Spleen (tissue), 11 donors: ENCODE data around the gene BNIPL. TPM values are rescaled to one million over a fixed set of nuclear protein-coding genes. Genes with fewer than 3 reads are reported as not detected.

Experiments
- DNase-seq: peaks from one replicate; pipeline ENCODE4 v3.0.0-alpha.2; 2020
- H3K27ac ChIP-seq, 8 donors: fragments of 200-600 bp; sonication (generic) in 7 of 8; 1 replicate in 4 of 8; 2 replicates in 4 of 8; pipeline versions ENCODE4 v1.5.0 to v1.8.0; 2016 to 2021; ENCODE audit warnings: inconsistent platforms in 4 of 8, mild to moderate bottlenecking in 4 of 8, moderate library complexity in 1 of 8
- H3K27me3 ChIP-seq, 7 donors: fragments of 200-600 bp; sonication (generic) in 6 of 7; replicated peaks in 1 of 7; 1 replicate in 4 of 7; 2 replicates in 3 of 7; pipeline versions ENCODE4 v1.5.0 to v1.8.0; 2016 to 2021; ENCODE audit warnings: inconsistent platforms in 3 of 7, mild to moderate bottlenecking in 1 of 7
- H3K36me3 ChIP-seq, 6 donors: fragments of 200-600 bp; sonication (generic) in 5 of 6; 1 replicate in 4 of 6; 2 replicates in 2 of 6; pipeline versions ENCODE4 v1.5.0 to v1.8.0; 2016 to 2021; ENCODE audit warnings: inconsistent platforms in 2 of 6
- H3K4me1 ChIP-seq, 6 donors: fragments of 200-600 bp; sonication (generic) in 5 of 6; 1 replicate in 3 of 6; 2 replicates in 3 of 6; pipeline versions ENCODE4 v1.5.0 to v1.8.0; 2016 to 2021; ENCODE audit warnings: inconsistent platforms in 3 of 6
- H3K4me3 ChIP-seq, 8 donors: fragments of 200-600 bp; sonication (generic) in 7 of 8; 1 replicate in 4 of 8; 2 replicates in 4 of 8; pipeline versions ENCODE4 v1.5.0 to v1.8.0; 2016 to 2021; ENCODE audit warnings: inconsistent platforms in 4 of 8, mild to moderate bottlenecking in 4 of 8, moderate library complexity in 2 of 8
- H3K9me3 ChIP-seq, 8 donors: fragments of 200-600 bp; sonication (generic) in 7 of 8; 1 replicate in 4 of 8; 2 replicates in 4 of 8; pipeline versions ENCODE4 v1.5.0 to v1.8.0; 2016 to 2021; ENCODE audit warnings: inconsistent platforms in 4 of 8
- CTCF ChIP-seq, 11 experiments: fragments of 200-600 bp in 7 of 11; fragments of 450-650 bp in 4 of 11; sonication (generic) in 4 of 11; IDR thresholded peaks in 8 of 11; conservative IDR thresholded peaks in 3 of 11; 1 replicate in 7 of 11; 2 replicates in 4 of 11; pipeline versions ENCODE4 v1.4.0 to v1.8.0; 2016 to 2021; ENCODE audit warnings: antibody characterized with exemption in 11 of 11, inconsistent platforms in 4 of 11, mild to moderate bottlenecking in 1 of 11
- POLR2A ChIP-seq, 3 donors: fragments of 450-650 bp; IDR thresholded peaks; one replicate each; pipeline ENCODE4 v1.5.1; 2017; ENCODE audit warnings: antibody characterized with exemption in 3 of 3, mild to moderate bottlenecking in 1 of 3
- POLR2AphosphoS5 ChIP-seq, 3 donors: sonication (generic); formaldehyde crosslinking; IDR thresholded peaks; one replicate each; pipeline ENCODE4 v1.5.1; 2017; ENCODE audit warnings: antibody characterized with exemption in 3 of 3
- WGBS, 5 donors: extraction: QIAGEN DNeasy Blood & Tissue Kit in 3 of 5; methylation state at CpG; one replicate each; pipeline versions ENCODE4 v1.1.5 to v1.1.7; 2013 to 2018; 5-methylcytosine and 5-hydroxymethylcytosine counted together
- intact Hi-C: fragments of 100-400 bp; cut with DNase I; formaldehyde crosslinking; loops from one replicate; pipeline ENCODE4 v1.15.0; 2023; ENCODE audit warnings: low total_unique reads
- polyA plus RNA-seq, 3 donors: library from polyadenylated mRNA; stranded (reverse); fragments of 200-250 nt; gene quantifications; one replicate each; pipeline ENCODE4 v1.2.1, GENCODE V29; 2013
- total RNA-seq, 7 donors: library from RNA; depleted of rRNA in 3 of 7; stranded (reverse); fragments of >200 nt in 3 of 7; fragmentation: NEBNext Ultra II Directional in 4 of 7; extraction: Animal tissue kit (Norgen Biotek cat#: 25700) in 4 of 7; gene quantifications; one replicate each; pipeline versions ENCODE4 v1.1.0 to v1.2.1, GENCODE V29; 2016 to 2021
- donor health status: healthy with polysubstance abuse.
- donor health status: DM: no; HTN: no; CAD: no; lungs with moderate emphysema.
- donor health status: DM: no; HTN: no; CAD: no.
- donor health status: Bipolar disorder and iron deficiency.
- donor health status: healthy.
- donor health status: DM: no; HTN: no; CAD: no.
- donor health status: DM: yes; HTN: yes; CAD: no.

Gene BNIPL
- total and polyA plus RNA-seq, 10 donors: 0.33 to 1.4 (median 0.72) TPM

- DNase-seq: no peak
- no peaks in the 10 kb centered on the region for H3K27me3 ChIP-seq
- intact Hi-C loops: no loop called here
- H3K9me3 ChIP-seq: no peaks in the 10 kb centered on the region
- peak overlapping the region in 4 of 8 donors; percentile 10 to 99 (median 88) for H3K27ac ChIP-seq
- H3K36me3 ChIP-seq: peaks cover 15 to 49% (median 33%) of the 10 kb centered on the region in 6 donors
- H3K4me3 ChIP-seq: no peak overlapping the region
- H3K4me1 ChIP-seq: peaks cover 6 to 78% (median 39%) of the 10 kb centered on the region in 6 donors
- 87 to 94% (median 91%) methylated on average over 5 of the region's 5 CpGs for WGBS, 5 donors
- TF ChIP-seq CTCF (IDR thresholded peaks at IDR 0.05 in 8 of 11, conservative IDR thresholded peaks at IDR 0.05 in 3 of 11) (no peak), POLR2AphosphoS5 (IDR thresholded peaks at IDR 0.05) (peak in 2 of 3 donors; percentile 74 to 84), POLR2A (IDR thresholded peaks at IDR 0.05) (no peak)
Measured at GRCh38 chr1:151049458-151049857, 13.1 kb downstream of the BNIPL start.

DNA sequence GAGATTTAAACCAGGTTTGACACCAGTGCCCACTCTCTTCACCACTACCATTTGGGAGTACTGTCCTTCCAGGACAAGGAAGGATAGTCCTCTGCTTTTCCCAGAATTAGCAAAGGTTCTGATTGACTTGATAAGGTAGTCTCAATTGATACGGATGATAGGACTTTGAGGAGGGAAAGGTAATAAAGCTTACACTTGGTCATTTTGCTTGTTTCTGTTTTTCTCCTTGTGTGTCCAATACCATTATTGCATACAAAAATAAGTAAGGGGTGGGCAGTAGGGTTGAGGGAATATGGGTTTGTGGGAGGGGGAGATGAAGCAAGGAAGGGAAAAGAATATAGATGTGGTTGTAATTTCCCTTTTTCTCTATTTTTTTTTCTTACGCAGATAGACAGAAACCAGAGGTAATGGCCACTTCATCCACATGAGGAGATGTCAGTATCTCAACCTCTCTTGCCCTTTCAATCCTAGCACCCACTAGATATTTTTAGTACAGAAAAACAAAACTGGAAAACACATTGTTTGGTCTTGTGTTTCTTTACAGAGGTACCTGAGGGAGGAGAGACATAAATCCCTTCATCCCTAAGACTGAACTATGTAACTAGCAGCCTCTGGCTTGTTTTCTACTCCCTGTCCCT, 13.8 kb downstream of the BNIPL start:
- intact Hi-C loops: no loop called here
- peaks cover 10 to 85% (median 45%) of the 10 kb centered on the region in 6 donors for H3K4me1 ChIP-seq
- TF ChIP-seq POLR2A (IDR thresholded peaks at IDR 0.05): no peak
- no peak for TF ChIP-seq POLR2AphosphoS5 (IDR thresholded peaks at IDR 0.05)
- TF ChIP-seq CTCF (IDR thresholded peaks at IDR 0.05 in 8 of 11, conservative IDR thresholded peaks at IDR 0.05 in 3 of 11): no peak
- no peaks in the 10 kb centered on the region for H3K27me3 ChIP-seq
- H3K4me3 ChIP-seq: no peak overlapping the region
- H3K9me3 ChIP-seq: no peaks in the 10 kb centered on the region
- H3K36me3 ChIP-seq: peaks cover 15 to 56% (median 40%) of the 10 kb centered on the region in 6 donors
- H3K27ac ChIP-seq: peak overlapping the region in 4 of 8 donors; percentile 10 to 99 (median 88)
- no peak for DNase-seq
- WGBS, 5 donors: 72 to 95% (median 89%) methylated on average over 2 of the region's 2 CpGs

DNA sequence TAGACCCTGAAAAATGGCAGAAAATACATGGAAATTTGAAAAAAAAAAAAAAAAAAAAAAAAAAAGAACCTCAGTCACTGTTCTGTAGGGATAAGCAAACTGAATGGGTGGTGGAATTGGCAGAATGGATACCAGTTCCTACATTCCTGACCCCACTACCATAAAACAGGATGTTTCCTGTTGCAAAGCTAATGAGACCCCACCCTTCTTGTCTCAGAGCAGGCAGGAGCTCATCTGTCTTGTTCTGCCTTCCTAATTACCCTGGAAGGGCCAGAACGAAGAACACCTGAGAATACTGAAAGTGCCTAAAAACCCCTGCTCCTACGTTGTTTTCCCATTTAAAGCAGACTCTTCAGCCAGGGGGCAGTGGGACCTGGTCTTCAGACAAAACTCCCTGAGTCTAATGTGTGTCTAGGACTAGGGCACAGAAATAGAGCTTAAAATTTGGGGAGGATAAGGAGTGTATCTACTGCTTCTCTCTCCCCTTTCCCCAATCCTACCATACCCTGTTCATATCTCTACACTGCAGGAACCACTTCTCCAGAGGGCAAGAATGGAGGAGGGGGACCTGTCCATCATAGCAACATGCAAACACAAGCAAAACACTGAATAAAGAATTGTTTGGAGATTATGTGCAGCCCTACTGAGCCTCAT, 15.1 kb downstream of the BNIPL start:
- peak in 1 of 3 donors; percentile 62 for TF ChIP-seq POLR2AphosphoS5 (IDR thresholded peaks at IDR 0.05)
- no peak for TF ChIP-seq POLR2A (IDR thresholded peaks at IDR 0.05)
- no peak for TF ChIP-seq CTCF (IDR thresholded peaks at IDR 0.05 in 8 of 11, conservative IDR thresholded peaks at IDR 0.05 in 3 of 11)
- Histone ChIP-seq H3K27ac (peak overlapping the region in 3 of 8 donors; percentile 30 to 99 (median 30)), H3K4me1 (peaks cover 23 to 96% (median 58%) of the 10 kb centered on the region in 6 donors), H3K9me3 (no peaks in the 10 kb centered on the region), H3K27me3 (no peaks in the 10 kb centered on the region), H3K4me3 (no peak overlapping the region), H3K36me3 (peaks cover 15 to 68% (median 51%) of the 10 kb centered on the region in 6 donors)
- DNase-seq: no peak
- WGBS, 5 donors: 77 to 86% (median 83%) methylated on average over 2 of the region's 2 CpGs
- intact Hi-C loops: no loop called here

DNA sequence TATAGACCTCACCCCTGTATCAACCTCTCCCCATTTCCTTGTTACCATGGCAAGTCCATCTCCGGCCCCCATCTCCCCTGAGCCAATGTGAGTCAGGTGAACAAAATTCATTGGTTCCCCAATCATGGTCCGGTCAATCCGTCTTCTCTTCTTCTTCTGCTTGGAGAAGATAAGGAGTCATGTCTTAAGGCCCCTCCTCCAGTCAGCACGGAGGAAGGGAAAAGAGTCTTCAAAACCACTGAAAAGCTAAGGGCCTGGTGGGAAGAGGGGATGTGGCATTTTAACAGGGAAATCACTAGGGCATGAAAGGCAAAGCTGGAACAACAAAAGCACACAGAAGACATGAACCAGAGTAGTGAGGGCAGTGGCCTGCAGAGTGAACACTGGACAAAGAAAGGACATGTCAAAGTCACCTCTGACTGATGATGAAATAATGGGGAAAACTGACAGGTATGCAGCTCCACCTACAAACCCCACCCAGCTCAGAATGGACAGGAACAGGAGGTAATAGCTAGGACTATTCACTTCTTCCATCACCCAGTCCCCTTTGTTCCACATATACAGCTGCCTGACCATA, 18.7 kb downstream of the BNIPL start:
- Histone ChIP-seq H3K27ac (peak overlapping the region; percentile 76 to 99 (median 96)), H3K4me1 (peaks cover 26 to 88% (median 57%) of the 10 kb centered on the region in 6 donors), H3K36me3 (peaks cover 15 to 73% (median 51%) of the 10 kb centered on the region in 6 donors), H3K9me3 (no peaks in the 10 kb centered on the region), H3K4me3 (peak overlapping the region in 6 of 8 donors; percentile 70 to 93 (median 82)), H3K27me3 (no peaks in the 10 kb centered on the region)
- WGBS, 5 donors: 84 to 92% (median 87%) methylated on average over 4 of the region's 4 CpGs
- no peak for DNase-seq
- TF ChIP-seq CTCF (IDR thresholded peaks at IDR 0.05 in 8 of 11, conservative IDR thresholded peaks at IDR 0.05 in 3 of 11) (no peak), POLR2AphosphoS5 (IDR thresholded peaks at IDR 0.05) (no peak), POLR2A (IDR thresholded peaks at IDR 0.05) (no peak)
- intact Hi-C loops: no loop called here
